ENCODE results near the gene JAM2.
"Not testable (repeated sequence)": the region's sequence is repeated elsewhere in the genome, so short reads cannot be mapped to it uniquely, and the experiment has no call there.

The JAM2 gene

DNA sequence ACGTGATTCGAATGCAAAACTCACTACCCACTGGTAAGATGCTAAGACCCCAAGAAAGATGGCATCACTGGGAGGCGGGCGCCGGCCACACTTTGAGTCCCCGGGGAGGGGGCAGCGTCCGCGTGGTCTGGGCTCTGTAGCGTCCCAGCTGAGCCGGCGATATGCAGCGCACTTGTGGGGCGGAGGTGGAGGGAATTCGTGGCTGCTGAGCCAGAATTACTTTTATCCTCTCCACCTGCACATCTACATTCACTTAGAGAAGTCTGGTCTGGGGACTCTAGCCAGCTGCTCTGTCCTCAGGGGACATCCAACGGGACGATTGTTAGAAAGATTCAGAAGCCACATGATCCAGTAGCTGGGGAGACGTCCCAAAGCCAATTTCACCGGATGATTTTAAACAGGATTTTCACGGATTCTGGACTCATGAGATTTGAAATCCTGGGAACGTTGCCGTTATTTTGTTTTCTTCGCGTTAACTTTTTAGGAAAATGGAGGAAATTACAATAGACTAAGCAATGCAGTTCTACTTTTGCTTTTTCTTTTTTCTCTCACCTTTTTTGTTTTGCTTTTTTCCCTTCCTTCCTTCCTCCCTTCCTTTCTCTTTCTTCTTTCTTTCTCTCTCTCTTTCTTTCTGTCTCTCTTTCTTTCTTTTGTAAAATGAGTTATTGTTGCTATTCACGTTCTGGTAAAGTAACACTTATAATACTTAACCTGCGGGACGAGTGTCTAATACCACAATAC, 1.3 kb downstream of the JAM2 start:
- H3K27ac ChIP-seq: peak overlapping the region in 17 of 21 experiments; percentile 52 to 88 (median 77)
- peak overlapping the region; percentile 39 to 62 (median 48) for H3K4me3 ChIP-seq

DNA sequence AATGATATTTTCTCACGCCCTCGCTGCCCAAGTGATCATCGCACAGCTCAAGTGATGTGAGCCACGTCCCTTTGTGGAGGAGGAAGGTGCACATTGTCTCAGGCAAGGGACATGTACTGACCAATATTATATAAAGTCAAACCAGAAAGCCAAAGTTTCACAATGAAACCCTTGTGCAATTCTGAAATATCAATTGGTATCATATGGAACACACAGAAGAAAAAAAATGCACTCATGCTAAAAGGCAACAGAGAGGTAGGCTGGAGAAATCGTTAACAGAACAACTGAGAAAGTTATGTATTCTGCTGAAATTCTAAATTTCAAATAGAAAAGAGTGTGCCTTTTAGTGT, 1.9 kb downstream of the JAM2 start:
- Histone ChIP-seq H3K27ac (peak overlapping the region in 7 of 21 experiments; percentile 68 to 84 (median 76)), H3K4me3 (peak overlapping the region in 2 of 7 experiments; percentile 60 to 62)

DNA sequence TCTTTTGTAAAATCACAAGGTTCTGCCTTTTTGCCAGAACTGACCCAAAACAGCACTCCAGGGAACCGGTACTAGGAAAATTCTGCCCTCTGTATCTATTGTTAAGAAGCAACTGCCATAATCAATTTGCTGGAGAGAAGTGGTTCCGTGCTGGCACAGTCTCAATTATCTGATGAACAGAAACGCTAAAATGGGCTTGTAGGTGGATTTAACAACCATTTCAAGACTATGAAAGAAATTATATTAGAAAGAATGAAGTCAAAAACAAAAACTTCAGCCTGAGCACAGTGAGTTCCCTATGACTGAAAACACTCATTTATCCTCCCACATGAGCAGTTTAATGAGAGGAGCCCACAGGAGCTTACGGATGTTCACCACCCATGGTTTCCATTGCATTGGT, 4.4 kb downstream of the JAM2 start:
- H3K27ac ChIP-seq: no peak overlapping the region
- no peak overlapping the region for H3K4me3 ChIP-seq

DNA sequence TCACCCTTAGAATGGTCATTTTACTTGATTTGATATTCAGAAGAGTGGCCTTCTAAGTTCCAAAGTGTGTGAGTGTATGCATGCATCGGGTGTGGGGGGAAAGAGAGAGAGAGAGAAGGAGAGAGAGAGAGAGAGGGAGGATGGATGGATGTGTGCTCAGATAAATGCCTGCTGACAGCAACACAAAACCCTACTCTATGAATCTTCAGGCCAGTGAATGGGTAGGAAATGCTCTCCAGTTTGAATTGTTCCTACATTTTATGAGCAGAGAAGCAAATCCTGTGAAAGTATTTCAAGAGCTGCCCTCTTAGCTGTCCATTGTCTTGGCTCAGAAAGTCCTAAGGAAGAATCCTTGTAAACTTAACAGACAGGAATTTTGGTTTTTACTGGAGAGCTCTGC, 7.4 kb downstream of the JAM2 start:
- Histone ChIP-seq H3K4me3 (no peak overlapping the region), H3K27ac (no peak overlapping the region)

DNA sequence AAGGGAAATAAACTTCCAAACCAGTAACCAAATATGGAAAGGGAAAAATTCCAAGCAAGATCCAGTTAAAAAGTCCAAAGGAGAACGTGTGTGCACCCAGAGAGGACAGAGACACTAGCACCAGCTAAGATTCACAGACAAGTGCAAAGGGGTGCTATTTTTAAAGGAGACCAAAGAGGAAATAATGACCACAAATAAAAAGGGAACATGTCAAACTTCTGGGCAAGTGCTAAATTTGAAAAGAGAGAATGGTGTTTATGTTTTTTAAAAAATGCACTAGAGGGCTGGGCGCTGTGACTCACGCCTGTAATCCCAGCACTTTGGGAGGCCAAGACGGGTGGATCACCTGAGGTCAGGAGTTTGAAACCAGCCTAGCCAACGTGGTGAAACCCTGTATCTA, 8.6 kb downstream of the JAM2 start:
- Histone ChIP-seq H3K27ac (no peak overlapping the region), H3K4me3 (no peak overlapping the region)

DNA sequence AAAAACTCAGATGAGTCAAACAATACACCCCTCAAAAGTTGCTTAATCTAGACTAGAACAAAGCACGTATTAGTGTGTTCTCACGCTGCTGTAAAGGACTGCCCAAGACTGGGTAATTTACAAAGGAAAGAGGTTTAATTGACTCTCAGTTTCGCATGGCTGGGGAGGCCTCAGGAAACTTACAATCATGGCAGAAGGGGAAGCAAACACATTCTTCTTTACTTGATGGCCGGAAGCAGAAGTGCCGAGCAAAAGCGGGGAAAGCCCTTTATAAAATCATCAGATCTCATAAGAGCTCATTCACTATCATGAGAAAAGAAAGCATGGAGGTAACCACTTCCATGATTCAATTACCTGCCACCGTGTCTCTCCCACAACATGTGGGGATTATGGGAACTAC, 10.1 kb downstream of the JAM2 start:
- H3K27ac ChIP-seq: no peak overlapping the region
- H3K4me3 ChIP-seq: no peak overlapping the region

DNA sequence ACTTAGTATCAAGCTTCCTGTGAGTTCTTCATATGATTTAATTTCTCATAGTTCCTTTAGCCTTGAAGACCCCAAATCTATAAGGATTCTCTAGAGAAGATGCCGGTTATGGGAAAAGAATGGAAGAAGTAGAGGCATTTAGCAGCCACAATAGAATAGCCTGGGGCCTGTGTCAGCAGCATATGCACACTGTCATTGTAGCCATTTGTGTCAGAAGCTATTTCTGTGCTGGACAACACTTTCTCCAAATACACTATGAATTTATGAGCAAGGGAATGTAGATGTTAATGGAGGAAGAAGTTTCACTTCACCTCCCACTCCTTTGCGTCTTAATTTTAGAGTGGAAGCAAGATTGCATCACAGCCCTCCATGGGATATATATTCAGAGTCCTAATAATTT, 17.4 kb downstream of the JAM2 start:
- Histone ChIP-seq H3K4me3 (no peak overlapping the region), H3K27ac (no peak overlapping the region)

DNA sequence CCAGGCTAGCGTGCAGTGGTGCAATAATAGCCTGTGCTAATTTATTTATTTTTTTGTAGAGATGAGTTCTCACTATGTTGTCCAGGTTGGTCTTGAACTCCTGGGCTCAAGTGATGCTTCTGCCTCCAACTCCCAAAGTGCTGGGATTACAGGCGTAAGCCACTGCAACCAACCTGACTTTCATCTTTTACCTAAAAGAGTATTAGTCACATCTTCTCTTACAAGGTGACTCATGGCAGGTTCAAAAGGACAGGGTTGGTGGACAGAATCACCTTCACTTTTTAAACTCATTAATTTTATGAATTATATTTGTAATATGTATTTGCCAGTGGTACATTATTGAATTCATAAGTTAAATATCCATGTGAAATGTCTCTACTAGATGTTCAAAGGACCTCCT, 18.1 kb downstream of the JAM2 start:
- Histone ChIP-seq H3K27ac (no peak overlapping the region), H3K4me3 (no peak overlapping the region)

DNA sequence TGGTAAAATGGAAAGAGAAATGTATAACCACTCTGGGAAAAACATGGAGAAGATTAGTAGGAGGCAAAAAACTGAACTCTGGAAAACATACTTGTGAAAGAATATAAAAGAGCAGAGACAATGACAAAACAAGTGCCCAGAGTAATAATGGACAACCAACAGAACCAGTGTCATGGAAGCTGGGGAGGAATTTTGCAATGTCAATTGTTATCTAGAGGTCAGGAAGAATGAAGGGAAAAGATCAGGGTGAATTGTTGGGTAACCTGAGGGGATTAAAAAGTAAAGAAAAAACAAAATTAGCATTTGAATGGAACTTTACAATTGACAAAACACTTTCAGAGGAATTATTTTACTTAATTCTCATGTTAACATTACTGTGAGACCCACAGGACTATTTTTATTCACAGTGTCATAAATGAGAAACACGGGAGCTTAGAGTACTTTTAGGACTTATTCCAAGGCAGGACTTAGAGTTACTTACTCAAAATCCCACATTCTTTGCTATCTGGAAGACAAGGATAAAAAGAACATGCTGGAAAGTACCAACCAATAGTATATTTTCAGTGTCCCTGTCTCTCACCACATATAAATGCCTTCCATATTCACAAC, 19.5 kb downstream of the JAM2 start:
- Histone ChIP-seq H3K27ac (no peak overlapping the region), H3K4me3 (no peak overlapping the region)

DNA sequence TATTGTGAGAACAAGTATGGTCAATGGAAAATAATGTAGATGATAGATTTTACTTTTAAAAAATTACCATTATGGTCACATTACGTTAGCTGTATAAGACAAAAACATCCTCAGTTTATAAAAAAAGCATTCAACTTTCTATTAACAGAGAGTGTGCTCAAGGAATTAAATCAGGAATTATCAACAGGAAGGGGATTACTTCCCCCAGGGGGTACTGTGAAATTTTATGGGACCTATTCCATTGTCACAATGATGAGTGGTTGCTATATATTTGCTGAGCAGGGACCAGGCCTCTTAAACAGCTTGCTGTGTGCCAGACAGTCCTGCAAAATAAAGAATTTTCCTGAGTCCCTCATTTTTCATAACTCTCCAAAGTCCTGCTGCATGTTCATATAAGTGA, 21.2 kb downstream of the JAM2 start:
- Histone ChIP-seq H3K27ac (no peak overlapping the region), H3K4me3 (no peak overlapping the region)

DNA sequence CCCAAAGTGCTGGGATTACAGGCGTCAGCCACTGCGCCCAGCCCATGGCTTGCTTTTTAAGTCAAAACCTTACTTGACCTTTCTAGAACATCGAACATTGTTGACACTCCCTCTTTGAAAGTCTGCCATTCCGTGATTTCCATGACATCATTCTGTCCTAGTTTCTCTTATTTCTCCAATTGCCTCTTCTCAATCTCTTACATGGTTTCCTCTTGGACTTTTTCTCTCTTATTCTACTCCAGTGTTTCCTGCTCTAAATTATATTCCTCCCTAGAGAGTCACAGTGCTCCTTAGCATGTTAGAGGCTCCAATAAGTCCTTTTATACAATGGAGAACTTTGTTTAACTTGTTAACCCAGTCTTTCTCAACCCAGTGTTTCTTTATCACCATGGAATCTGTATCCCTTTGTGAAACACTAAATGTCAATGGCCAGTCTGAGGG, 25.5 kb downstream of the JAM2 start:
- H3K4me3 ChIP-seq: no peak overlapping the region
- H3K27ac ChIP-seq: peak overlapping the region in 2 of 21 experiments; percentile 14 to 50

DNA sequence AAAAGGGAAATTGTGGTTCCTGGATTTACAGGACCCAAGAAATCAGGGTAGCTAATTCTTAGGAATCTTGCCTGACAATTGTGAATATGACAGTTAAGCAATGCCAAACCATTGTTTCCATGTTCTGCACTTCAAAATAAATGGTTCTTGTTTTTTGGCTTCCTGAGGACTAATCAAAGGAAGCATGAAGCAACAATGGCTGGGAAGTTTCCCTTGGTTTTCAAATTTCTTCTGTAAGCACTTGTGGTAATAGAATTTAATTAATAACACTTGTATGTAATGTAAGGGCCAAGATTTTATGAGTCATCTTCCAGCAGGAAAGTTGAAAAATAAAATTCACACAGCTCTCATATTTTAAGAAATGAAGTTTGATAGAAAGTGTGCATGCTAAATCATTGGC, 31.7 kb downstream of the JAM2 start:
- peak overlapping the region in 11 of 21 experiments; percentile 13 to 80 (median 27) for H3K27ac ChIP-seq
- no peak overlapping the region for H3K4me3 ChIP-seq

DNA sequence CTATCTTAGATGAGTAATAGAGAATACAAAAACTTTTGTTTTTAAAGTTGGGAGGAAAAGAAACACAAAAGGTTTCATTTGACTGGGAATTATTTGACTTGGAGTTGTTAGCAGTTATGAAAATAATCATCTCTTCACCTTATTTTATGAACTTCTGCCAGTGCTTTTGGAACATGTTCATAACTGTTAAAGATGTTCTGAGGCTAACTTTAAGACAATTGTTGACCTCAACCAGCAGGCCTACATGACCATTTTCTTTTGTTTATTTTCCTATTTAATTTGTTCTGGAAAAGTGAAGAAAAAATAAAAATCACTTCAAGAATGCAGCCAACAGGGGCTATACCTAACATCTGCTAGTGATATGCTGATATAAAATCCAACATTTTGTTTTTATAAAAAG, 37.4 kb downstream of the JAM2 start:
- no peak overlapping the region for H3K4me3 ChIP-seq
- no peak overlapping the region for H3K27ac ChIP-seq

DNA sequence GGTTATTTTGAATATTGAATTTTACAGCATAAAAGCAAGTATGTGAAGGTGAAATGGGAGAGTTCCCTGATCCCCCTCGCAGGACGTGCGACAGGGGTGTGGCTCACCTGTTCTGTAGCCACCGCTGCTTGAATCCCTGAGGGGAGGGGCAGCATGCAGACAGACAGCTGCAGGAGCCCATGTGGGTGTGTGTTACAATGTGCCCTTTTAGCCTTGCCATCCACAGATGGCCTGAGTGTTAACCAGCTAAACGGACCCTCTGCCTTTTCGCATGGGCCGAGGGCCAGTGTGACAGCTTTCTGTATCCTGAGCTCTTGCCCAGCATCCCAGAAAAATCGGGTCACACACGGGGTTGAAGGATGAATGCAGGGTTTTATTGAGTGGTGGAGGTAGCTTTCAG, 43.3 kb downstream of the JAM2 start:
- Histone ChIP-seq H3K27ac (no peak overlapping the region), H3K4me3 (no peak overlapping the region)

DNA sequence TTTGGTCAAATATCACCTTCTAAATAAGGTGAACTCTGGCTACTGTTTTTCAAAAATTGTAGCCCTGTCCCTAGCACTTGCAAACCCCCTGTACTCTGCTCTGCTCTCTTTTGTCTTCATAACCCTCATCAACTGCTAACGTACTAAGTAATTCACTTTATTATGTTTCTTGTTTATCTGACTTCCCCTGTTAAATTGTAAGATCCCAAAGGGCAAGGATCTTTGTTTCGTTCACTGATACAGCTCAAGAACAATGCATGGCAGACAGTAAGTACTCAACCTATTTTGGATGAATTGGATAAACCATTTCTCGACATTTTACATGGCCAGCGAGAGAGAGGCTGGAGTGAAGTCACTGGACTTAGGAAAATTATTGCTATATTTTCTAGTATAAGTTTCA, 48.7 kb downstream of the JAM2 start:
- no peak overlapping the region for H3K4me3 ChIP-seq
- H3K27ac ChIP-seq: peak overlapping the region in 6 of 21 experiments; percentile 11 to 69 (median 42)

DNA sequence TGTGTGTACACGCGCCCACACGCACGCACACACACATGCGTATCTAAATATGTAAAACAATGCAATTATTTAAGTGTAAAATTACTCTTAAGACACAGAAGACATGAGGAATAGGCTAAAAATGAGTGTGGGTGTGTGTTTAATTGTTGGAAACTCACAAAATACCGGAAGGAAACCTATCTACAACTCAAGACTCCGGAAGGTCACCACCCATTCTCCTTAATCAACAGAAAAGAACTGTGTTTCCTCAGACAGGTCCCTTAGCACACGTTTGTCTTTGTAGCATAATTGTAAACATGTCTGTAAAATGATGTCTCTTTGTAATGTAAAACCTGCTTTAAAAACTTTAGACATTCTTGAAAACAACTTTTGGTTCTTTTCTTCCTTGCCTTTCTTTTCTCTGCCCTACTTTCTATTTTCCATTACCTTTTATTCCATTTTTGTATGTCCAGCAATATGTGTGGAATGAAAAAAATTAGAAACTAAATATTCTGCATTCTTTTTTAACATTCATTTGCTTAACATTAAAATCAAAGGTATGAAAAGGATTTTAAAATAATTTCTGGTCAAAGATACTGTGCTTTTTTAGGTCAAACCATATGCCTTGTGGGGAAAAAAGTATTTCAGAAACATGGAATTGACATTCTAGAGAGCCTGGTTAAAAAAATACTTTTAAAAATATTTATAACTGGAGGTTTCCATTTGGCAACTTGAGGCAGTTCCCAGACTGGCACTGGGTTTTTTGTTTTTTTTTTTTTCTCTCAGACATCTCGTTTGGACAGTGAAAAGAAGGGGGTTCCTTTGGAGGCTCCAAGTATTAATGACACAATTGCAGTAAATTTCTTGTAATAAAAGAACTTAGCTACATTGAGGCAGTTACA, 49.5 kb downstream of the JAM2 start:
- H3K4me3 ChIP-seq: no peak overlapping the region
- peak overlapping the region in 5 of 21 experiments; percentile 11 to 69 (median 40) for H3K27ac ChIP-seq

DNA sequence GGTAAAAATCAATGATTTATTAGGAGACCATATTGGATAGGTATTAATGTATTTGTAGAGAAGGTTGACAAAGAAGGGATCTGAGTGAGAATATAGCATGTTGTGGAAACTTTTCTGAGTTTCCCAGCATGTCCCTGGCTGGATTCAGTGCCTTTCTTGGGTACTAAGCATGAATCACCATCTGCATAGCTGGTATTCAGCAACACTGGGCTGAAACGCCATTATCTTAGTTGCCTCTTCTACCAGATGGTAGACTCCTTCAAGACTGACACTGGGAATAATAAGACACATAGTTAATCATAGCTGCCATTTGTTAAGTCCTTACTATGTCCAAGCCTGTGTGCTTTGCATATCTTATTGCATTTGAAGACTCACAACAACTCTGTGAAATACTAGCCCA, 50.2 kb downstream of the JAM2 start:
- peak overlapping the region in 4 of 21 experiments; percentile 5 to 69 (median 36) for H3K27ac ChIP-seq
- H3K4me3 ChIP-seq: no peak overlapping the region

DNA sequence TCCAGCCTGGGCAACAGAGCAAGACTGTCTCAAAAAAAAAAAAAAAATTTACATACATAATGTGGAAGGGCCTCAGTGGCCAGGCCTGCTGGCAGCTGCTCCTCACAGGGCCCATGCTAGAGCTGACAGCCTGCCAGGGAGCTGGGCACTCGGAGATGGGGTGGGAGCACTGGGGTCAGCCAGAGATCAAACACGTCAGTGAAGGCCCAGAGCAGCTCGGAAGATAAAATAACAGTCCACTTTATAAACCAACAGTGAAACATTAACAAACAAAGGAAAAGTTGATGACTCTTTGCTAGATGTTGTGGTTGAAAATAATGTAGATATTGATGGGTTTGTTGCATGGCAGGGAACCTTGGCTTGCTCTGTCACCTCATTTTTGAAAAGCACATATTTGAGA, 52.9 kb downstream of the JAM2 start:
- H3K27ac ChIP-seq: no peak overlapping the region

DNA sequence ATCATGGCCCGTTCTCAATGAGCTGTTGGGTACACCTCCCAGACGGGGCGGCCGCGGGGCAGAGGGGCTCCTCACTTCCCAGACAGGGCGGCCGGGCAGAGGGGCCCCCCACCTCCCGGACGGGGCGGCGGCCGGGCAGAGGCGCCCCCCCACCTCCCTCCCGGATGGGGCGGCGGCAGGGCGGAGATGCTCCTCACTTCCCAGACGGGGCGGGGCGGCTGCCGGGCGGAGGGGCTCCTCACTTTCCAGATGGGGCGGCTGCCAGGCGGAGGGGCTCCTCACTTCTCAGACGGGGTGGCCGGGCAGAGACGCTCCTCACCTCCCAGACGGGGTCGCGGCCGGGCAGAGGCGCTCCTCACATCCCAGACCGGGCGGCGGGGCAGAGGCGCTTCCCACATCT, 56.4 kb downstream of the JAM2 start:
- not testable (repeated sequence) for H3K4me3 ChIP-seq, H3K27ac ChIP-seq

More for the DNA sequence above, 52.9 kb downstream of the JAM2 start:
- no peak overlapping the region for H3K4me3 ChIP-seq

DNA sequence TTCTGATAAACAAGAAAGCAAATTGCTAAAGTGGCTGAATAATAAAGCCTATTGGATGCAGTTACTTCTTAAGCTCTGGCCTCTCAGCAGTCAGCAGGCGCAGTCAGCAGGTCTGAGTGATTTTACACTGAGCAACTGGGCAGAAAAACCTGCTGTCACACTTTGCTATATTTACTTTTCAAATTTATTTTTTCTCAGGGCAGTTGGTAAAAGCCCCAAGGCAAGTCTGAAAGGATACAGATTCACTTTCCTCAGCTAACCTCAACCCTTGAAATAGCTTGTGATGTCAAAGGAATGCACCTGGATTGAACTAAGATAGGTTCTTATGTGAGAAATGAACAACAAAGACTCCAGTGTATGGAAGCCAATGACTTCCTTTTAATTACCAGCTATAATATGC, 61.7 kb downstream of the JAM2 start:
- Histone ChIP-seq H3K4me3 (no peak overlapping the region), H3K27ac (no peak overlapping the region)

DNA sequence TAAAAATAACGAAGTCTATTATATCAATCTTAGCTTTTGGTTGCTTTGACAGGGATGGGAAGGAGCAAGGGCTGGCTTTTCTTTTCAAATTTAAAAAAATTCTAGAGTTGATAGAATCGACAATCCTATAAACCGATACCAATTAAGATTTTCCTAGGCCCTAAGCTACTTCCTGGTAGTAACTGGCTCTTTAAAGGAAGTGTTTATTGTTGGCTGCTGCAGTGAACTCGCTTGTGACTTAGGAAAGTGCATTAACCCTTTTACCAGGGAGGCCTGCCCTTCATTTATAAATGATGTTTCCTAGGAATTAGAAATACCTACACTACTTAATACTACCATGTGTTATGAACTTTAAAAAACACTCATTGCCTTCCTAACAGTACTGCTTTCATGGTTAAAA, 62.5 kb downstream of the JAM2 start:
- H3K27ac ChIP-seq: peak overlapping the region in 3 of 21 experiments; percentile 6 to 33 (median 12)

More for the DNA sequence above, 62.5 kb downstream of the JAM2 start:
- no peak overlapping the region for H3K4me3 ChIP-seq

Measured in skin epidermis (tissue), 12 donors.